Amygdala (tissue), 56 donors: Measurements from ENCODE around the gene TPSG1.
"Not testable (repeated sequence)": the region's sequence is repeated elsewhere in the genome, so short reads cannot be mapped to it uniquely, and the experiment has no call there.

Experiments
- DNase-seq, 56 donors: peaks; one replicate each; lab custom pipeline; 2025; lab: John Stamatoyannopoulos, UW

The TPSG1 gene

GRCh38 chr16:1198671-1199346, 26.3 kb downstream of the TPSG1 start:
- not testable (repeated sequence) for DNase-seq

- no peak for DNase-seq
Observed at GRCh38 chr16:1198194-1198593, 26.9 kb downstream of the TPSG1 start.

DNA sequence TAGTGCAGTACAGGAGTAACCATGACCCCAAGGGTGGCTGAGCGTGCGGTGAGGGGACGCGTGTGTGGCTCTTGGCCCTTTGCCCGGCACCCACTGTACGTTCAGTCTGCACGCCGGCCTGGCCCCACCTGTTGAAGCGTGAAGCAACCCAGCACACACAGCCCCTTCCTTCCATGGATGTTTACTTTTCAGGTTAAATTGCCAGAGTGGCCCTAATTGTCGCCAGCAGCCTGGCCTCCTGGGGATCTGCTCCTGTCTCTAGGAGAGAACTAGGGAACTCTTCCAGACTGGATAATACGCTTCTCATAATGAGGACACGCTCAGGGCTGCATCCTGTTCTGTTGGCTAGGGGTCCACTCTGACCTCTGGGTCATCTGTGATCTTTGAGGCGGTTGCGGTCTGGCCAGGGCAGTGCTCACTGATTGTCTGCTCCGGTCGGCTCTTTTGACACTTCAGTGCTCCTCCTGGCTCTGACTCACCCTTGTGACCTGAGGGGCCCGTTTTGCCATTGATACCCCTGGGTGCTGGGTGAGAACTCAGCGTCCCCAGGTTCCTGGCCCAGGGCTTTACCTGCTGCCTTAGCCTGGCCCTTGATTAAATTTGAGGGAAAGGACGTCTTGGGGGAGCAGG, 27.7 kb downstream of the TPSG1 start:
- DNase-seq, result no peak

GRCh38 chr16:1196494-1196893, 28.6 kb downstream of the TPSG1 start:
- no peak for DNase-seq

GRCh38 chr16:1195393-1195666, 29.7 kb downstream of the TPSG1 start:
- no peak for DNase-seq

DNA sequence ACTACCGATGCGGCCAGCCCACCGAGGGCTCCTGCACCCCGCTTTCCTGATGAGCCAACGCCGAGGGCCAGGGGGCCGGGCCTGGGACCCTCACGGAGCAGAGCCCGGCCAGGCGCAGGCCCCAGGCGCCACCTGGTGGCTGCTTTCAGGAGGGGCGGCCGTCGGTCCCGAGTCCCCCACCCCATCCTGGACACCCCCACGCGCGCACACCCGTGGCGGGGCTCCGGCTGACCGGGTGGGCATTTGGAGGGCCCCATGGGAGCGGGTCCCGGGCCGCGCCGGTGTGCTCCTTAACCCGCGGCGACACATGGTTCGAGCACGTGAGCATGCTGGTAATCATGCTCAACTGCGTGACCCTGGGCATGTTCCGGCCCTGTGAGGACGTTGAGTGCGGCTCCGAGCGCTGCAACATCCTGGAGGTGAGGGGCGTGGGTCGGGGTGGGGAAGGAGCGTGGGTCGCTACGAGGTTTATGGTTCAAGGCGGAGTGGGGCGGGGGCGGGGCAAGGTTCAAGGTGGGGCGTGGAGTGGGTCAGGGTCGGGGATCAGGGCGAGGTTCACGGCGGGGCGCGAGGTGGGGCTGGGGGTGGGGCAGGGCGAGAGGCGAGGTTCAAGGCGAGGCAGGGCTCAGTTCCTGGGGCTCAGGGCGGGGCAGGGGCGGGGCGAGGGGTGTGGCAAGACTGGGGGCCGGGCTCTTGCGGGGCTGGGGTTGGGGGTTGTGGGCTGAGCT, 30.2 kb downstream of the TPSG1 start:
- peak in 2 of 56 donors; percentile 11 to 13 for DNase-seq

DNA sequence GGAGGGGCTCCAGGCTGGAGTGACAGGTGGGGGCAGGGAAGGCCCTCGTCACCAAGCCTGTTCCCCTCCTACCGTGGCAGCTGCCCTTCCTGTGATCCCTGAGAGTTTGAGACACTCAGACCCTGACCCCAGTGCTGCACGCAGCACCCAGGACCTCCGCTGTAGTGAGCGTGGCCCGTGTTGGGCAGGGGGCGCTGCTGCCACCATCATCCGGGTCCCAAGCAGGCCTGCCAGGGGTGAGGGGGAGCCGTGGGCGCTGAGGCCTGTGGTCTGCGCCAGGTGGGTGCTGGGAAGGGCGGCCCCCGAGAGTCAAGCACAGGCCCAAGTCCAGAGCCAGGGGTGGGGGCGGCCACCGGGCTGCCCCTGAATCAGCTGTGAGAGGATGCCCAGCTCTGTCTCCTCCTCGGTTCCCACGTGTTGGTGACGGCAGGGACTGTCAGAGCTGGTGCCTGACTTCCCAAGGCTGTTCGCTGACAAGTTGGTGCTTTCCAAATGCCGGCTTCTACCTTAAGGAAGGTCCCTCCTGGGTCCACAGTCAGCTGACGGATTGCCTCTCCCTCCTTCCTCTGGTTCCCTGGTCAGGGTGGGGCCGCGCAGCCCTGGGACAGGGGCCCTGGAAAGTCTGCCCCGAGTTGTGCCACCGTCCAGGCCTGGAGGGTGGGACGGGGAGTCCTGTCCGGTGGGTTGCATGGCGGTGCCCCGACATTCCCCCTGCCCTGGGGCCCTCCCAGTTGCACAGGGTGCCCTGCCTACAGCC, 31.1 kb downstream of the TPSG1 start:
- DNase-seq, result no peak

DNA sequence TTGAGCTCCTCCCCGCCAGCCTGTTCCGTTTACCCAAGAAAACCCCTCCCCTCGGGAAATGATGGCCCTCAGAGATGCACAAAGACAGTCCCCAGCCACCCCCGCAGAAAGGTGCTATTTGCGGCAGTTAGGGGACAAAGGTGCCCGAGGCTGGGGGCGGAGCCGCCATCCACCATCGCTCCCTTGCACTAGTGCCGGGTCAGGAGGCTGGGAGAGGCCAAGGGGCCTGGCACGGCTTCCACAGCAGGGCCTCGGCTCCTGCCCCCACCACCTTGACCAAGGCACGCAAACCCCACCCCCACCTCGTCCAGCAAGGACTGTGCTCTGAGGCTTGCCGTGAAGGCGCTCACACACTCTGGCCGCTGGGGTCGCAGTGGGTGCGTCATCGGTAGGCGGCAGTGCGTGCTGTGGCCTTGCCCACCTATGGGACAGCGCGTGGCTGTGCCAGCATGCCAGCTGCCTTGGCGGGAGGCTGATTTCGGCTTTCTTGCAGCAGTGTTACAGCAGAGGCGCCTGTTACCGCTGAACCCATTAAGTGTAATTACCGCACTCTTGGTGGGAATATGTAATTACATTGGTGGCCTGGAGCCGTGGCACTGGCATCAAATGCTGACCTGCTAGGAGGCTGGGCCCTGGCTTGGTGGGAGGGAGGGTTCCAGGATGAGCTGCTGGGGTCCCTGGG, 31.8 kb downstream of the TPSG1 start:
- DNase-seq, result peak in 11 of 56 donors; percentile 3 to 65 (median 21)

- DNase-seq, result no peak
Observed at GRCh38 chr16:1192384-1193073, 32.5 kb downstream of the TPSG1 start.

GRCh38 chr16:1190789-1191188, 34.3 kb downstream of the TPSG1 start:
- not testable (repeated sequence) for DNase-seq

DNA sequence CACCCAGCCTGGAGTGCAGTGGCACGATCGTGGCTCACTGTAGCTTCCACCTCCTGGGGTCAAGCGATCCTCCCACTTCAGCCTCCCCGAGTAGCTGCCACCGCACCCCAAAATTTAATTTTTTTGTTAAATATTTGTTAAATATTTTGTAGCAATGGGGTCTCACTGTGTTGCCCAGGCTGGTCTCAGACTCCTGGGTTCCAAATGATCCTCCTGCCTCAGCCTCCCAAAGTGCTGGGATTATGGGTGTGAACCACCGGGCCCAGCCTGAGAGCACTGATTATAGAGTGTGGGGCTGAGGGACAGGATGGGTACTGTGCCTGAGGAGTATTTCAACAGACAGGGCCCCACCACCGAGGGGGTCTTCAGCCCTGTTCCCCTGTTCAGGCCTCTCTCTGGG, 35.6 kb downstream of the TPSG1 start:
- DNase-seq, result no peak

GRCh38 chr16:1188432-1189189, 36.5 kb downstream of the TPSG1 start:
- DNase-seq, result peak in 5 of 56 donors; percentile 8 to 47 (median 11)

DNA sequence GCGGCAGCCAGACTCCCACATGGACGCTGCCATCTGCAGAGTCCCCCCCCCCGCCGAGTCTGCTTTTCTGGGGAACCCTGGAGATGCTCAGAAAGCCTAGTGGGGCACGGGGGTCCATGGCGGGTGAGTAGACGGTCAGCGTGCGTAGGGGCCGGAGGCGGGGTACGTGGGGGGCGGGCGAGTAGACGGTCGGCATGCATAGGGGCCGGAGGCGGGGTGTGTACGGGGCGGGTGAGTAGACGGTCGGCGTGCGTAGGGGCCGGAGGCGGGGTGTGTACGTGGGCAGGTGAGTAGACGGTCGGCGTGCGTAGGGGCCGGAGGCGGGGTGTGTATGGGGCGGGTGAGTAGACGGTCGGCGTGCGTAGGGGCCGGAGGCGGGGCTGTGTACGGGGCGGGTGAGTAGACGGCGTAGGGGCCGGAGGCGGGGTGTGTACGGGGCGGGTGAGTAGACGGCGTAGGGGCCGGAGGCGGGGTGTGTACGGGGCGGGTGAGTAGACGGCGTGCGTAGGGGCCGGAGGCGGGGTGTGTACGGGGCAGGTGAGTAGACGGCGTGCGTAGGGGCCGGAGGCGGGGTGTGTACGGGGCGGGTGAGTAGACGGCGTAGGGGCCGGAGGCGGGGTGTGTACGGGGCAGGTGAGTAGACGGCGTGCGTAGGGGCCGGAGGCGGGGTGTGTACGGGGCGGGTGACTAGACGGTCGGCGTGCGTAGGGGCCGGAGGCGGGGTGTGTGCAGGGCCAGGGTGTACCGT, 39.4 kb downstream of the TPSG1 start:
- DNase-seq, result peak in 13 of 56 donors; percentile 9 to 40 (median 22)

GRCh38 chr16:1184980-1185379, 40.1 kb downstream of the TPSG1 start:
- DNase-seq, result no peak

DNA sequence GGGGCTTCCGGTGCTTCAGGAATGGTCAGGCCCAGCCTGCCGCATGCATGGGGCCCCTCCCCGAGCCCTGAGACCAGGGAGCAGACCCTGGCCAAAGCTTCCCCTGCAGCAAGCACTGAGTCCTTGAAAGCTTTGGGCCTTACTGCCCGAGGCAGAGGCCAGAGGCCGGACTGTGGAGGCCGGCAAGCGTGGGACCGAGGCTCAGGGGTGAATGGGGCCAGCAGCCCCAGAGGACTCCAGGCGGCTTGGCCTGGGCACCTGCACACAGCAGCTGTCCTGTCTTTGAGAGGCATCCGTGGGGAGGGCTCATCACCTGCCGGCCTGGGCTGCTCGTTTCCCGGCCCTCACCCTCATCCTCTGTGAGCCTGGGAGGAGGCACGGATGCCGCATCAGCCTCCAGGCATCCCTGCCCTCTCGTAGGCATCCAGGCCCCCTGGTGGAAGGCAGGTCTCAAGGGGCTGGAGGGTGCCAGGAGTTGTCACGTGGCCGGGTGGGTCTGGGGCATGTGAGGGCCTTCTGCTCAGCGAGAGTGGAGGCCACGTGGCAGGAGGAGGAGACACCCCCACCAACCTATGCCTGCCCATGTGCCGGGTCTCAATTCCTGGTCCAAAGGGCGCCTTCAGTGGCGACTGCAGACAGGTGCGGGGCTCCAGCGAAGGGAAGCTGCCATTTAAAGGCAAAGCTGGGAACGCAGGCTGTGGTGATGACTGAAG, 40.8 kb downstream of the TPSG1 start:
- no peak for DNase-seq

- DNase-seq, result peak in 10 of 56 donors; percentile 4 to 35 (median 21)
Observed at GRCh38 chr16:1182950-1183907, 41.8 kb downstream of the TPSG1 start.

DNA sequence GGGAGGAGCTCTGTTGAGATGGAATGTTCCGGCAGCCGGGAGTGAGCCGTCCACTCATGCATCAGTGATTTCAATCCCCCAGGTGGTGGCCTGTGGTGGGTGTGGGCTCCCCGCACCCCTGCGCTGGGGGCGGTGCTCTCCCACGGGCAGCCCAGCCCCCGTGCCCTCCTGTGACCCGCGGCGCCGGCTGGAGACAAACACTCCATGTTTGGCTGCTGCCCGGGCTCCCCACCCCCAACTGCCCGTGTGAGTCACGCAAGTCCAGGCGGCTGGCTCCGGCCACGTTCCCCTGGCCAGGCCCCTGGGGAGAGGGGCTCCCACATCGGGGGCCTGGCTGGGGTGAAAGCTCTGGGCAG, 42.8 kb downstream of the TPSG1 start:
- peak in 7 of 56 donors; percentile 7 to 34 (median 25) for DNase-seq
